IMR-90 (cell line): Measurements from ENCODE around the gene ARFGEF3. TPM values are rescaled to one million over a fixed set of nuclear protein-coding genes. Genes with fewer than 3 reads are reported as not detected.

ENCODE experiments used
- ATAC-seq: fragments of 200-7000 bp; cut with Tn5 transposase; 2 replicates; pipeline ENCODE4 v1.9.1; 2020; ENCODE audit warnings: low read depth, mild to moderate bottlenecking, moderate library complexity
- BruUV-seq: library from RNA; stranded (reverse); fragments of 400-500 nt; replicated peaks from 2 replicates; lab custom pipeline; 2021; lab: Mats Ljungman, UMichigan
- CTCF ChIA-PET: fragments of 300-600 bp; formaldehyde crosslinking; extraction: SDS; loops from one replicate; lab custom pipeline; 2021; ENCODE audit warnings: antibody characterized with exemption; lab: Yijun Ruan, JAX
- POLR2A ChIA-PET: fragments of 300-600 bp; sonication (Branson Sonifier 250); formaldehyde crosslinking; loops from one replicate; lab custom pipeline; 2022; ENCODE audit warnings: antibody characterized with exemption; ENCODE audit not compliant: unreplicated experiment; lab: Charles Lee
- DNase-seq: peaks from one replicate; pipeline ENCODE4 v3.0.0; 2013
- H2AFZ ChIP-seq: replicated peaks from 2 replicates; pipeline ENCODE3; 2013; ENCODE audit warnings: low read length, mild to moderate bottlenecking; ENCODE audit not compliant: poor library complexity
- H2AK5ac ChIP-seq: 2 replicates; pipeline ENCODE4 v1.6.1; 2013; ENCODE audit warnings: low read depth, low read length, inconsistent platforms
- H2AK9ac ChIP-seq: replicated peaks from 2 replicates; pipeline ENCODE3; 2013; ENCODE audit warnings: mild to moderate bottlenecking, low read depth, low read length, moderate library complexity; ENCODE audit not compliant: poor library complexity
- H2BK120ac ChIP-seq: 2 replicates; pipeline ENCODE4 v1.6.1; 2013; ENCODE audit warnings: low read depth, low read length, inconsistent platforms
- H2BK15ac ChIP-seq: 3 replicates; pipeline ENCODE4 v1.6.1; 2013; ENCODE audit warnings: low read depth, low read length, inconsistent platforms
- H2BK20ac ChIP-seq: 2 replicates; pipeline ENCODE4 v1.6.1; 2013; ENCODE audit warnings: low read depth, mild to moderate bottlenecking, inconsistent platforms, low read length, moderate library complexity
- H2BK5ac ChIP-seq: 2 replicates; pipeline ENCODE4 v1.6.1; 2013; ENCODE audit warnings: mild to moderate bottlenecking, low read depth, low read length, inconsistent platforms; ENCODE audit not compliant: poor library complexity, severe bottlenecking
- H3K14ac ChIP-seq: replicated peaks from 2 replicates; pipeline ENCODE4 v1.6.1; 2013; ENCODE audit warnings: low read depth, low read length, inconsistent platforms
- H3K18ac ChIP-seq: 2 replicates; pipeline ENCODE4 v1.6.1; 2013; ENCODE audit warnings: low read depth, low read length, control low read depth
- H3K23ac ChIP-seq: 2 replicates; pipeline ENCODE4 v1.6.1; 2013; ENCODE audit warnings: low read depth, low read length, inconsistent platforms
- H3K27ac ChIP-seq: 2 replicates; pipeline ENCODE4 v1.5.1; 2013; ENCODE audit warnings: mild to moderate bottlenecking, control low read depth, low read length; ENCODE audit not compliant: insufficient read depth
- H3K27me3 ChIP-seq: 2 replicates; pipeline ENCODE4 v1.6.1; 2013; ENCODE audit warnings: low read length; ENCODE audit not compliant: control insufficient read depth, insufficient read depth
- H3K36me3 ChIP-seq: 2 replicates; pipeline ENCODE4 v1.6.1; 2013; ENCODE audit warnings: low read length, mixed read lengths; ENCODE audit not compliant: control insufficient read depth, insufficient read depth
- H3K4ac ChIP-seq: 2 replicates; pipeline ENCODE4 v1.6.1; 2013; ENCODE audit warnings: low read depth, low read length, inconsistent platforms
- H3K4me1 ChIP-seq: 2 replicates; pipeline ENCODE4 v1.6.1; 2013; ENCODE audit warnings: low read length, mixed read lengths; ENCODE audit not compliant: control insufficient read depth, insufficient read depth
- H3K4me2 ChIP-seq: 2 replicates; pipeline ENCODE4 v1.6.1; 2013; ENCODE audit warnings: low read depth, mild to moderate bottlenecking, control low read depth, low read length, moderate library complexity
- H3K4me3 ChIP-seq: 2 replicates; pipeline ENCODE4 v1.5.1; 2013; ENCODE audit warnings: low read depth, mild to moderate bottlenecking, control low read depth, low read length, moderate library complexity; ENCODE audit not compliant: insufficient read depth
- H3K56ac ChIP-seq: 2 replicates; pipeline ENCODE4 v1.6.1; 2013; ENCODE audit warnings: low read length, inconsistent platforms; ENCODE audit not compliant: insufficient read depth; ENCODE audit errors: extremely low read depth
- H3K79me1 ChIP-seq, 2 experiments: 2 replicates each; pipeline ENCODE4 v1.6.1; 2013; ENCODE audit warnings: low read length in 2 of 2, inconsistent platforms in 1 of 2, low read depth in 1 of 2
- H3K9ac ChIP-seq: 2 replicates; pipeline ENCODE4 v1.6.1; 2013; ENCODE audit warnings: low read depth, low read length, control low read depth
- H3K9me1 ChIP-seq: 2 replicates; pipeline ENCODE4 v1.6.1; 2013; ENCODE audit warnings: low read length, inconsistent platforms; ENCODE audit not compliant: insufficient read depth
- H3K9me3 ChIP-seq: 2 replicates; pipeline ENCODE4 v1.6.1; 2013; ENCODE audit warnings: low read length; ENCODE audit not compliant: control insufficient read depth, insufficient read depth
- H4K20me1 ChIP-seq: 2 replicates; pipeline ENCODE4 v1.6.1; 2013; ENCODE audit warnings: low read length, inconsistent platforms; ENCODE audit not compliant: insufficient read depth
- H4K5ac ChIP-seq: 2 replicates; pipeline ENCODE4 v1.6.1; 2013; ENCODE audit warnings: mild to moderate bottlenecking, low read depth, low read length, control low read depth
- H4K8ac ChIP-seq, 2 experiments: 2 replicates each; pipeline ENCODE4 v1.6.1; 2013; ENCODE audit warnings: low read depth in 2 of 2, low read length in 2 of 2, control low read depth in 1 of 2, inconsistent platforms in 1 of 2
- H4K91ac ChIP-seq: 2 replicates; pipeline ENCODE4 v1.6.1; 2013; ENCODE audit warnings: low read depth, low read length, inconsistent platforms; ENCODE audit not compliant: insufficient read depth
- BHLHE40 ChIP-seq: fragments of 150-350 bp; IDR thresholded peaks from 2 replicates; pipeline ENCODE4 v1.6.1; 2016; ENCODE audit warnings: mild to moderate bottlenecking, low read depth, low read length
- CEBPB ChIP-seq: IDR thresholded peaks from 2 replicates; pipeline ENCODE4 v1.6.1; 2012; ENCODE audit warnings: low read depth, low read length, improper control_type of control experiment
- CTCF ChIP-seq: conservative IDR thresholded peaks from 2 replicates; pipeline ENCODE4 v1.5.1; 2012; ENCODE audit warnings: mild to moderate bottlenecking, low read depth, low read length, improper control_type of control experiment
- FOS ChIP-seq: fragments of 150-350 bp; IDR thresholded peaks from 2 replicates; pipeline ENCODE4 v1.6.1; 2016; ENCODE audit warnings: low read depth, low read length
- MAZ ChIP-seq: IDR thresholded peaks from 2 replicates; pipeline ENCODE4 v1.6.1; 2012; ENCODE audit warnings: low read depth, mild to moderate bottlenecking, low read length, improper control_type of control experiment, moderate library complexity, borderline replicate concordance
- NFE2L2 ChIP-seq: fragments of 150-350 bp; IDR thresholded peaks from 2 replicates; pipeline ENCODE4 v1.6.1; 2016; ENCODE audit warnings: low read depth, mild to moderate bottlenecking, low read length
- POLR2A ChIP-seq: IDR thresholded peaks from 2 replicates; pipeline ENCODE4 v1.6.1; 2012; ENCODE audit warnings: mild to moderate bottlenecking, low read depth, low read length
- RCOR1 ChIP-seq: IDR thresholded peaks from 2 replicates; pipeline ENCODE4 v1.6.1; 2012; ENCODE audit warnings: mild to moderate bottlenecking, low read length, improper control_type of control experiment; ENCODE audit not compliant: insufficient replicate concordance
- RFX5 ChIP-seq: IDR thresholded peaks from 2 replicates; pipeline ENCODE4 v1.8.0; 2012; ENCODE audit warnings: low read depth, mild to moderate bottlenecking, low read length, moderate library complexity
- SMC3 ChIP-seq: fragments of 150-350 bp; IDR thresholded peaks from 2 replicates; pipeline ENCODE4 v1.6.1; 2016; ENCODE audit warnings: low read depth, mild to moderate bottlenecking, antibody characterized with exemption, low read length, moderate library complexity
- WGBS, 2 experiments: methylation state at CpG; one replicate each; pipeline versions ENCODE4 v1.1.5 to v1.1.7; 2013; ENCODE audit warnings: missing lambda C conversion rate in 2 of 2; ENCODE audit not compliant: insufficient read length in 1 of 2; ENCODE audit errors: extremely low coverage in 2 of 2; 5-methylcytosine and 5-hydroxymethylcytosine counted together
- dilution Hi-C: fragments of 300-500 bp; cut with HindIII; formaldehyde crosslinking; loops from one replicate; pipeline ENCODE4 v1.14.3; 2018; ENCODE audit warnings: low sequenced_read_pairs; ENCODE audit not compliant: unreplicated experiment
- in situ Hi-C: fragments of 300-500 bp; cut with MboI; formaldehyde crosslinking; loops from 3 replicates; pipeline ENCODE4 v1.14.3; 2019; ENCODE audit warnings: low sequenced_read_pairs, inconsistent platforms, mixed read lengths
- intact Hi-C: fragments of 100-400 bp; cut with micrococcal nuclease; formaldehyde crosslinking; loops from 2 replicates; pipeline ENCODE4 v1.10.0; 2022
- polyA plus RNA-seq, 3 experiments: library from polyadenylated mRNA; depleted of rRNA; stranded (reverse); fragments of >200 nt; gene quantifications; 2 replicates each; pipeline ENCODE4 v1.2.3, GENCODE V29; 2012; ENCODE audit warnings: low replicate concordance in 1 of 3
- total RNA-seq: library from RNA; depleted of rRNA; stranded (reverse); fragments of >200 nt; gene quantifications from 2 replicates; pipeline ENCODE4 v1.2.3, GENCODE V29; 2012

Gene ARFGEF3
- total and polyA plus RNA-seq, 2 of the 4 experiments (the other 2 are of a cell fraction), result under 0.01 to 0.02 TPM

- Histone ChIP-seq H3K23ac (no peak overlapping the region), H2BK120ac (no peak overlapping the region), H3K4me1 (no peaks in the 10 kb centered on the region), H2AK5ac (no peak overlapping the region), H2AFZ (no peak overlapping the region), H3K4me2 (no peak overlapping the region), H3K27me3 (peaks cover 8% of the 10 kb centered on the region), H4K91ac (no peak overlapping the region), H3K18ac (no peak overlapping the region), H3K4ac (no peak overlapping the region), H3K9me1 (0 out of 2 replicates have a peak, but pooled peaks cover 4% of the 10 kb centered on the region), H3K9me3 (no peaks in the 10 kb centered on the region), H3K9ac (no peak overlapping the region), H4K5ac (no peak overlapping the region), H3K4me3 (no peak overlapping the region), H3K79me1 (no peaks in the 10 kb centered on the region), H2BK20ac (no peak overlapping the region), H3K56ac (no peak overlapping the region), H2BK5ac (no peak overlapping the region), H3K36me3 (no peaks in the 10 kb centered on the region), H2BK15ac (no peak overlapping the region), H4K8ac (no peak overlapping the region), H2AK9ac (no peak overlapping the region), H4K20me1 (no peaks in the 10 kb centered on the region), H3K27ac (no peak overlapping the region), H3K14ac (no peak overlapping the region)
- intact Hi-C loops (loop anchor here (5.0 kb wide), 1 partner anchor 168 kb away; no protein-coding TSS in a partner anchor), in situ Hi-C loops (no loop called here), dilution Hi-C loops (no loop called here)
- POLR2A ChIA-PET, result no interaction called here
- ATAC-seq (no peak), DNase-seq (no peak)
- CTCF ChIA-PET, result no interaction called here
- BruUV-seq, result no TSS peak
- WGBS, 2 experiments, result 80% methylated on average over 2 of the region's 6 CpGs; no CpG with 5 or more reads in 1 of the 2 experiments
- TF ChIP-seq RCOR1 (no peak), NFE2L2 (no peak), BHLHE40 (no peak), POLR2A (no peak), FOS (no peak), CTCF (no peak), CEBPB (no peak), MAZ (no peak), RFX5 (no peak), SMC3 (no peak)
Measured at GRCh38 chr6:138285800-138286199, 124.1 kb downstream of the ARFGEF3 start.
